MM.1S (cell line): ENCODE results near the gene TTC13.

ENCODE experiments used
- EZH2phosphoT487 ChIP-seq: fragments of 300-600 bp; sonication (generic); IDR thresholded peaks from 2 replicates; pipeline ENCODE4 v1.6.1; 2018; ENCODE audit warnings: antibody characterized with exemption, low read length
- TF ChIP-seq, protein P1 (sequence below): fragments of 300-600 bp; sonication (generic); IDR thresholded peaks from 2 replicates; pipeline ENCODE4 v1.5.1; 2016; ENCODE audit warnings: antibody characterized with exemption, low read length, mixed read lengths

DNA sequence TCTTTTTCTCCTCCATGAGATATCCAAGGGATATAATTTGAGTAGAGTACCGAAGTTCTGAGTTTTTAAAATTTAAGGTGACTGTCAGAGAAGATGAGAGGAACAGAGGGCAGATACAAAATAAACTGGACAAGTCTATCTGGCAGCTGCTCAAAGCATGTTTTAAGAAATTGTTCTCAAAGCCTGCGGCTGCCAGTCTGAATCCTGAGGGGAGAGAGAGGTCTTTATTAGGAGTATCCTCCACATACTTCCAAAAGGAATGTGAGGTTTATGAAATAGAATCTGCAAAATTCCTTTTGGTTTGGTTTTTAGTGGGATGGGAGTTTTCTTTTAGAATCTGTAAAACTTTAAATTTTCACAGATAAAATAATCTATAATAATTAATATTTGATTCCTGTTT lies 41.3 kb downstream of the TTC13 start:
- TF ChIP-seq EZH2phosphoT487, result no peak
- TF ChIP-seq, protein P1, sequence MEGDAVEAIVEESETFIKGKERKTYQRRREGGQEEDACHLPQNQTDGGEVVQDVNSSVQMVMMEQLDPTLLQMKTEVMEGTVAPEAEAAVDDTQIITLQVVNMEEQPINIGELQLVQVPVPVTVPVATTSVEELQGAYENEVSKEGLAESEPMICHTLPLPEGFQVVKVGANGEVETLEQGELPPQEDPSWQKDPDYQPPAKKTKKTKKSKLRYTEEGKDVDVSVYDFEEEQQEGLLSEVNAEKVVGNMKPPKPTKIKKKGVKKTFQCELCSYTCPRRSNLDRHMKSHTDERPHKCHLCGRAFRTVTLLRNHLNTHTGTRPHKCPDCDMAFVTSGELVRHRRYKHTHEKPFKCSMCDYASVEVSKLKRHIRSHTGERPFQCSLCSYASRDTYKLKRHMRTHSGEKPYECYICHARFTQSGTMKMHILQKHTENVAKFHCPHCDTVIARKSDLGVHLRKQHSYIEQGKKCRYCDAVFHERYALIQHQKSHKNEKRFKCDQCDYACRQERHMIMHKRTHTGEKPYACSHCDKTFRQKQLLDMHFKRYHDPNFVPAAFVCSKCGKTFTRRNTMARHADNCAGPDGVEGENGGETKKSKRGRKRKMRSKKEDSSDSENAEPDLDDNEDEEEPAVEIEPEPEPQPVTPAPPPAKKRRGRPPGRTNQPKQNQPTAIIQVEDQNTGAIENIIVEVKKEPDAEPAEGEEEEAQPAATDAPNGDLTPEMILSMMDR, result no peak
